Activated CD4-positive, alpha-beta T cell treated with anti-CD3 and anti-CD28 coated beads for 4 hours (primary cell): ENCODE data around the gene INCENP.

ENCODE experiments used
- DNase-seq, 2 donors: peaks; one replicate each; pipeline ENCODE4 v3.0.0-alpha.2; 2020

Gene INCENP

GRCh38 chr11:62125316-62125715, 1.5 kb downstream of the INCENP start:
- no peak for DNase-seq

- DNase-seq, result no peak
Observed at GRCh38 chr11:62125881-62126280, 2.1 kb downstream of the INCENP start.

- DNase-seq, result no peak
Observed at GRCh38 chr11:62127426-62127825, 3.6 kb downstream of the INCENP start.

- DNase-seq, result no peak
Observed at GRCh38 chr11:62127941-62128770, 4.3 kb downstream of the INCENP start.

- no peak for DNase-seq
Observed at GRCh38 chr11:62128835-62129234, 5.0 kb downstream of the INCENP start.

GRCh38 chr11:62129590-62130282, 5.9 kb downstream of the INCENP start:
- DNase-seq, result no peak

- no peak for DNase-seq
Observed at GRCh38 chr11:62130283-62131169, 6.7 kb downstream of the INCENP start.

GRCh38 chr11:62131170-62131464, 7.3 kb downstream of the INCENP start:
- DNase-seq, result no peak

- DNase-seq, result no peak
Observed at GRCh38 chr11:62132191-62132590, 8.4 kb downstream of the INCENP start.

GRCh38 chr11:62132689-62133293, 9.0 kb downstream of the INCENP start:
- DNase-seq, result no peak

GRCh38 chr11:62133328-62134065, 9.7 kb downstream of the INCENP start:
- DNase-seq, result no peak

GRCh38 chr11:62137276-62137861, 13.6 kb downstream of the INCENP start:
- DNase-seq, result no peak

- no peak for DNase-seq
Observed at GRCh38 chr11:62137881-62138629, 14.2 kb downstream of the INCENP start.

GRCh38 chr11:62138630-62139425, 15.0 kb downstream of the INCENP start:
- DNase-seq, result no peak

- DNase-seq, result no peak
Observed at GRCh38 chr11:62139526-62140303, 15.9 kb downstream of the INCENP start.

GRCh38 chr11:62140304-62141110, 16.7 kb downstream of the INCENP start:
- no peak for DNase-seq

GRCh38 chr11:62141111-62142042, 17.6 kb downstream of the INCENP start:
- no peak for DNase-seq

GRCh38 chr11:62142043-62142375, 18.2 kb downstream of the INCENP start:
- no peak for DNase-seq
